DMS53 treated with DMSO at 0.1 percent for 48 hours (cell line): ENCODE data around the gene SERINC5.
"Not testable (repeated sequence)": the region's sequence is repeated elsewhere in the genome, so short reads cannot be mapped to it uniquely, and the experiment has no call there.

Source experiments
- DNase-seq: peaks from one replicate; lab custom pipeline; 2025; ENCODE audit not compliant: unreplicated experiment; lab: John Stamatoyannopoulos, UW

SERINC5 gene

GRCh38 chr5:80141147-80141671, 114.6 kb downstream of the SERINC5 start:
- no peak for DNase-seq

- DNase-seq = no peak
Measured at GRCh38 chr5:80140496-80140895, 115.4 kb downstream of the SERINC5 start.

GRCh38 chr5:80139466-80139972, 116.3 kb downstream of the SERINC5 start:
- no peak for DNase-seq

- DNase-seq = no peak
Measured at GRCh38 chr5:80138486-80138885, 117.4 kb downstream of the SERINC5 start.

GRCh38 chr5:80136798-80137197, 119.0 kb downstream of the SERINC5 start:
- DNase-seq = not testable (repeated sequence)

GRCh38 chr5:80134876-80135275, 121.0 kb downstream of the SERINC5 start:
- no peak for DNase-seq

- DNase-seq = no peak
Measured at GRCh38 chr5:80129146-80129545, 126.7 kb downstream of the SERINC5 start.

GRCh38 chr5:80128141-80128540, 127.7 kb downstream of the SERINC5 start:
- no peak for DNase-seq

- no peak for DNase-seq
Measured at GRCh38 chr5:80127116-80127552, 128.7 kb downstream of the SERINC5 start.

- no peak for DNase-seq
Measured at GRCh38 chr5:80125962-80126480, 129.8 kb downstream of the SERINC5 start.

GRCh38 chr5:80125022-80125961, 130.6 kb downstream of the SERINC5 start:
- no peak for DNase-seq

- no peak for DNase-seq
Measured at GRCh38 chr5:80124121-80124918, 131.5 kb downstream of the SERINC5 start.

GRCh38 chr5:80122579-80122978, 133.3 kb downstream of the SERINC5 start:
- no peak for DNase-seq

- no peak for DNase-seq
Measured at GRCh38 chr5:80119372-80119771, 136.5 kb downstream of the SERINC5 start.

- DNase-seq = no peak
Measured at GRCh38 chr5:80117446-80117845, 138.4 kb downstream of the SERINC5 start.

GRCh38 chr5:80116465-80116864, 139.4 kb downstream of the SERINC5 start:
- DNase-seq = no peak

- no peak for DNase-seq
Measured at GRCh38 chr5:80116000-80116399, 139.8 kb downstream of the SERINC5 start.

GRCh38 chr5:80114860-80115259, 141.0 kb downstream of the SERINC5 start:
- no peak for DNase-seq

GRCh38 chr5:80111376-80111990, 144.4 kb downstream of the SERINC5 start:
- not testable (repeated sequence) for DNase-seq

- DNase-seq = no peak
Measured at GRCh38 chr5:80109646-80110478, 146.0 kb downstream of the SERINC5 start.
